Chondrocyte (in vitro differentiated cells): ENCODE measurements around the gene MAGEF1. TPM values are rescaled to one million over a fixed set of nuclear protein-coding genes. Genes with fewer than 3 reads are reported as not detected.

ENCODE experiments used
- DNase-seq: peaks from one replicate; pipeline ENCODE4 v3.0.0; 2021; ENCODE audit warnings: mixed read lengths, low spot score
- H3K27ac Mint-ChIP-seq: one replicate; pipeline ENCODE4 v1.8.0; 2021; ENCODE audit warnings: mild to moderate bottlenecking, moderate library complexity, mixed read lengths; ENCODE audit not compliant: unreplicated experiment
- H3K27me3 Mint-ChIP-seq: 2 replicates; pipeline ENCODE4 v1.8.0; 2021; ENCODE audit warnings: low read depth, mixed read lengths
- H3K36me3 Mint-ChIP-seq: 2 replicates; pipeline ENCODE4 v1.8.0; 2021; ENCODE audit warnings: low read depth, mixed read lengths
- H3K4me1 Mint-ChIP-seq: 2 replicates; pipeline ENCODE4 v1.8.0; 2021; ENCODE audit warnings: low read depth, mild to moderate bottlenecking, mixed read lengths
- H3K4me3 Mint-ChIP-seq: one replicate; pipeline ENCODE4 v1.8.0; 2021; ENCODE audit warnings: mild to moderate bottlenecking, moderate library complexity, mixed read lengths; ENCODE audit not compliant: unreplicated experiment
- H3K9me3 Mint-ChIP-seq: 2 replicates; pipeline ENCODE4 v1.8.0; 2021; ENCODE audit warnings: low read depth, mixed read lengths
- CTCF ChIP-seq: fragments of 200-600 bp; sonication (generic); IDR thresholded peaks from 2 replicates; pipeline ENCODE4 v1.5.0; 2021; ENCODE audit warnings: antibody characterized with exemption, mild to moderate bottlenecking, moderate library complexity
- total RNA-seq: library from RNA; stranded (reverse); gene quantifications from 3 replicates; pipeline ENCODE4 v1.2.1, GENCODE V29; 2021

The MAGEF1 gene
- total RNA-seq, 1 donor from 2014 or later: 37.8 TPM

- DNase-seq: no peak
- peaks cover 22% of the 10 kb centered on the region for H3K4me1 Mint-ChIP-seq
Measured at GRCh38 chr3:184676927-184677326, 34.9 kb downstream of the MAGEF1 start.

GRCh38 chr3:184674626-184675025 lies 37.2 kb downstream of the MAGEF1 start:
- no peak overlapping the region for H3K4me3 Mint-ChIP-seq
- peaks cover 22% of the 10 kb centered on the region for H3K4me1 Mint-ChIP-seq

More at GRCh38 chr3:184676927-184677326, 34.9 kb downstream of the MAGEF1 start:
- no peaks in the 10 kb centered on the region for H3K9me3 Mint-ChIP-seq
- TF ChIP-seq CTCF: no peak
- no peak overlapping the region for H3K4me3 Mint-ChIP-seq
- H3K27ac Mint-ChIP-seq: no peak overlapping the region
- H3K36me3 Mint-ChIP-seq: no peaks in the 10 kb centered on the region
- peaks cover 6% of the 10 kb centered on the region for H3K27me3 Mint-ChIP-seq

GRCh38 chr3:184672977-184673870 lies 38.6 kb downstream of the MAGEF1 start:
- no peak for DNase-seq
- H3K4me1 Mint-ChIP-seq: peaks cover 8% of the 10 kb centered on the region
- H3K27me3 Mint-ChIP-seq: peaks cover 19% of the 10 kb centered on the region
- H3K4me3 Mint-ChIP-seq: no peak overlapping the region
- no peak overlapping the region for H3K27ac Mint-ChIP-seq
- no peaks in the 10 kb centered on the region for H3K9me3 Mint-ChIP-seq
- no peak for TF ChIP-seq CTCF
- H3K36me3 Mint-ChIP-seq: no peaks in the 10 kb centered on the region

More at GRCh38 chr3:184674626-184675025, 37.2 kb downstream of the MAGEF1 start:
- no peaks in the 10 kb centered on the region for H3K36me3 Mint-ChIP-seq
- no peaks in the 10 kb centered on the region for H3K9me3 Mint-ChIP-seq
- DNase-seq: no peak
- peaks cover 13% of the 10 kb centered on the region for H3K27me3 Mint-ChIP-seq
- no peak overlapping the region for H3K27ac Mint-ChIP-seq
- no peak for TF ChIP-seq CTCF

- Mint-ChIP-seq H3K27me3 (peaks cover 19% of the 10 kb centered on the region), H3K4me1 (peaks cover under 1% of the 10 kb centered on the region), H3K27ac (no peak overlapping the region), H3K36me3 (no peaks in the 10 kb centered on the region), H3K4me3 (no peak overlapping the region), H3K9me3 (no peaks in the 10 kb centered on the region)
- TF ChIP-seq CTCF: no peak
- DNase-seq: no peak
Measured at GRCh38 chr3:184672335-184672734, 39.5 kb downstream of the MAGEF1 start.

GRCh38 chr3:184670091-184670602 lies 41.7 kb downstream of the MAGEF1 start:
- Mint-ChIP-seq H3K4me3 (no peak overlapping the region), H3K27me3 (peaks cover 26% of the 10 kb centered on the region), H3K36me3 (no peaks in the 10 kb centered on the region), H3K9me3 (no peaks in the 10 kb centered on the region), H3K27ac (no peak overlapping the region), H3K4me1 (no peaks in the 10 kb centered on the region)
- TF ChIP-seq CTCF: no peak
- no peak for DNase-seq
